ENCODE results near the gene SNHG17. TPM values are rescaled to one million over a fixed set of nuclear protein-coding genes. Genes with fewer than 3 reads are reported as not detected.

Gene SNHG17
- total RNA-seq: 17.9 TPM
- long read RNA-seq, partial matches to known transcripts: 2 of 10 reads
- long read RNA-seq, other reads (novel, unspliced or antisense): 8 of 10 reads

GRCh38 chr20:38434770-38435554 is at the start of gene SNHG17:
TSS of gene SNHG17 (minus strand) at chr20:38435328.
- no peaks in the 10 kb centered on the region for H3K9me3 ChIP-seq
- ATAC-seq (peak; percentile 96 to 98), DNase-seq (peak; percentile 96)
- H3K27me3 ChIP-seq (ENCODE audit: low read depth): no peaks in the 10 kb centered on the region
- peaks cover 26% of the 10 kb centered on the region for H3K4me1 ChIP-seq
- intact Hi-C loops (cut with DNase I): no loop called here
- H3K36me3 ChIP-seq: peaks cover 41% of the 10 kb centered on the region
- peak within 1 kb of the TSS; percentile 87 for H3K4me3 ChIP-seq
- peak within 1 kb of the TSS; percentile 87 for H3K27ac ChIP-seq
- peak; percentile 100 for TF ChIP-seq CTCF (IDR thresholded peaks at IDR 0.05)

GRCh38 chr20:38479596-38479995 is 44.5 kb upstream of the SNHG17 start:
- peaks cover 18% of the 10 kb centered on the region for H3K36me3 ChIP-seq
- no peak overlapping the region for H3K4me3 ChIP-seq
- no peak for TF ChIP-seq CTCF (IDR thresholded peaks at IDR 0.05)
- intact Hi-C loops (cut with DNase I): no loop called here
- H3K27me3 ChIP-seq (ENCODE audit: low read depth): no peaks in the 10 kb centered on the region
- no peak for DNase-seq
- H3K4me1 ChIP-seq: peaks cover 20% of the 10 kb centered on the region
- ATAC-seq: no peak
- no peaks in the 10 kb centered on the region for H3K9me3 ChIP-seq
- no peak overlapping the region for H3K27ac ChIP-seq

- H3K9me3 ChIP-seq: no peaks in the 10 kb centered on the region
- no peak for TF ChIP-seq CTCF (IDR thresholded peaks at IDR 0.05)
- intact Hi-C loops (cut with DNase I): no loop called here
- peaks cover 34% of the 10 kb centered on the region for H3K4me1 ChIP-seq
- no peak for ATAC-seq
- DNase-seq: no peak
- no peak overlapping the region for H3K27ac ChIP-seq
- H3K27me3 ChIP-seq (ENCODE audit: low read depth): no peaks in the 10 kb centered on the region
- H3K36me3 ChIP-seq: peaks cover 11% of the 10 kb centered on the region
- no peak overlapping the region for H3K4me3 ChIP-seq
Observed at GRCh38 chr20:38477747-38478146, 42.6 kb upstream of the SNHG17 start.

GRCh38 chr20:38473367-38473795 is 38.3 kb upstream of the SNHG17 start:
- ATAC-seq: no peak

More at GRCh38 chr20:38473367-38473795, 38.3 kb upstream of the SNHG17 start:
- no peaks in the 10 kb centered on the region for H3K27me3 ChIP-seq (ENCODE audit: low read depth)
- intact Hi-C loops (cut with DNase I): no loop called here
- H3K4me3 ChIP-seq: peak overlapping the region; percentile 78
- H3K4me1 ChIP-seq: peaks cover 42% of the 10 kb centered on the region
- no peaks in the 10 kb centered on the region for H3K36me3 ChIP-seq
- no peak for TF ChIP-seq CTCF (IDR thresholded peaks at IDR 0.05)
- peak overlapping the region; percentile 93 for H3K27ac ChIP-seq
- DNase-seq: no peak
- H3K9me3 ChIP-seq: no peaks in the 10 kb centered on the region

All from lower lobe of right lung (tissue), 2 donors.